Fibroblast of mammary gland (primary cell): ENCODE measurements around the gene CRKL.
"Not testable (repeated sequence)": the region's sequence is repeated elsewhere in the genome, so short reads cannot be mapped to it uniquely, and the experiment has no call there.

Source experiments
- DNase-seq: peaks from one replicate; pipeline ENCODE4 v3.0.0-alpha.2; 2010; ENCODE audit warnings: low read depth
- H3K4me3 ChIP-seq: 2 replicates; pipeline ENCODE4 v1.5.1; 2011; ENCODE audit warnings: low read depth, mild to moderate bottlenecking, low read length, moderate library complexity; ENCODE audit not compliant: control insufficient read depth
- TF ChIP-seq, protein P1 (sequence below): conservative IDR thresholded peaks from 2 replicates; pipeline ENCODE4 v1.5.1; 2011; ENCODE audit warnings: low read depth, low read length, inconsistent platforms; ENCODE audit not compliant: control insufficient read depth, insufficient read depth

Gene CRKL

DNA sequence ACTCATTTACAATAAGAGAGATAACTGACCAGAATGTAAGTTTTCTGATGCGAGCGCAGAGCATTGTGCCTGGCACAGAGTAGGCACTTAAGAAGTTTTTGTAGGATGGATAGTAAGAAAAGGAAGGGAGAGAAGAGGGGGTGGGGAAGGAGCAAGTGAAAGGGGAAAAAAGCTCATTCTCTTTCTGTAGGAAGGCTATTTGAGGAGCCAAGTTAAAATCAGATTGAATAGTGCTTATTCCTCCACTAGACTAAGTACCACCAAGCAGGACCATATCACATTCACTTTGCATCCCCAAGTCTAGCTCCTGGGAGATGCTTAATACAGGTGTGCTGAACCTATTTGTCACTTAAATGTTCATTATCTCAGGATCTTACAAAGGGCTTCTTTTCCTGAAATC lies 14.1 kb upstream of the CRKL start:
- TF ChIP-seq, protein P1, sequence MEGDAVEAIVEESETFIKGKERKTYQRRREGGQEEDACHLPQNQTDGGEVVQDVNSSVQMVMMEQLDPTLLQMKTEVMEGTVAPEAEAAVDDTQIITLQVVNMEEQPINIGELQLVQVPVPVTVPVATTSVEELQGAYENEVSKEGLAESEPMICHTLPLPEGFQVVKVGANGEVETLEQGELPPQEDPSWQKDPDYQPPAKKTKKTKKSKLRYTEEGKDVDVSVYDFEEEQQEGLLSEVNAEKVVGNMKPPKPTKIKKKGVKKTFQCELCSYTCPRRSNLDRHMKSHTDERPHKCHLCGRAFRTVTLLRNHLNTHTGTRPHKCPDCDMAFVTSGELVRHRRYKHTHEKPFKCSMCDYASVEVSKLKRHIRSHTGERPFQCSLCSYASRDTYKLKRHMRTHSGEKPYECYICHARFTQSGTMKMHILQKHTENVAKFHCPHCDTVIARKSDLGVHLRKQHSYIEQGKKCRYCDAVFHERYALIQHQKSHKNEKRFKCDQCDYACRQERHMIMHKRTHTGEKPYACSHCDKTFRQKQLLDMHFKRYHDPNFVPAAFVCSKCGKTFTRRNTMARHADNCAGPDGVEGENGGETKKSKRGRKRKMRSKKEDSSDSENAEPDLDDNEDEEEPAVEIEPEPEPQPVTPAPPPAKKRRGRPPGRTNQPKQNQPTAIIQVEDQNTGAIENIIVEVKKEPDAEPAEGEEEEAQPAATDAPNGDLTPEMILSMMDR = no peak
- H3K4me3 ChIP-seq = no peak overlapping the region
- DNase-seq = no peak

DNA sequence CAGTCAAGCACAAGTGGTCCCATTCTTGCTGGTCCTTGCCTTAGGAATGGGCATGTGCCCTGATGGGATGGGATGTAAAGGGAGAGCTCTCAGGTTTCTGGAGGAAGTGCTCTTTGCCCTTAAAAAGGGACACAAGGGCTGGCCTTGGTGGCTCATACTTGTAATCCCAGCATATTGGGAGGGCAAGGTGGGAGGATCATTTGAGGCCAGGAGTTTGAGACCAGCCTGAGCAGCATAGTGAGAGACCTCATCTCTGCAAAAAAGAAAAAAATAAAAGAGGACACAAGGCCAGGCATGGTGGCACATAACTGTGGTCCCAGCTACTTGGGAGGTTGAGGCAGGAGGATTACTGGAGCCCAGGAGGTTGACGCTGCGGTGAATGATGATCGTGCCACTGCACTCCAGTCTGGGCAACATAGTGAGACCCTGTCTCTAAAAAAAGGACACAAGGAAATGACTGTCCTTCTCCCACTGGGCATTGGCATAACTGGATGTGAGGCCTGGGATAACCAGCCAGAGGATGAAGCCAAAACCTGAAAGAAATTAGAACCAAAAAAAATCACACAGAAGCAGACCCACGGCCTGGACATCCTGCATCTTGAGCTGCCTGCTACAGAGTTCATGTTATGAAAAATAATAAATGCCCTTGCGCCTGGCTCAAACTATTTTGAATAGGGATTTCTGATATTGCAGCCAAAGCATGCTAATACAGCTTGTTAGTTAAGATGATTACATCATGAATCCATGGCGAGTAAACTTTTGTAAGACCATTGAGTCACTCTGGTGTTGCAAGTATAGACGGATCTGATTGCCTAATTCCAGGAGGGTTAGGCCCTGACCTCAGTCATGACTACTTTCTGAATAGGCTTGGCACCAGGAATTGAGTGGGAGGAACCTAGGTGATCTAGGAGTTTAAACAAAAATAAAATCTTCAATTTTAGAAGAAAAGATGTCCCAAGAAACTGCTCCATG lies 12.9 kb upstream of the CRKL start:
- no peak overlapping the region for H3K4me3 ChIP-seq
- peak; percentile 99 for DNase-seq
- TF ChIP-seq, protein P1 = no peak

DNA sequence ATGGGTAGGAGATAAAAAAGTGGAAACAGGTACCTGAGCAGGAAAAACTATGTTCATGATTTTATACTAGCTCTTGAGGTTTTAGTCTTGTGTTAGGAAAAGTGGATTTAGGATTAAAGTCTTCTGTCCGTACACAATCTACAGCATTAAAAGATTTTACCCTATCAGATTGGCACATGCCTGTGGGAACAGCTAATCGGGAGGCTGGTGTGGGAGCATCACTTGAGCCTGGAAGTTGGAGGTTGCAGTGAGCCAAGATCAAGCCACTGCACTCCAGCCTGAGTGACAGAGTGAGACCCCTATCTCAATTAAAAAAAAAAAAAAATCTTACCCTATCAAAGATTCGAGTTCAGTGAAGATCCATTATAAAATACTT lies 12.2 kb upstream of the CRKL start:
- no peak overlapping the region for H3K4me3 ChIP-seq
- TF ChIP-seq, protein P1 = no peak
- DNase-seq = no peak

DNA sequence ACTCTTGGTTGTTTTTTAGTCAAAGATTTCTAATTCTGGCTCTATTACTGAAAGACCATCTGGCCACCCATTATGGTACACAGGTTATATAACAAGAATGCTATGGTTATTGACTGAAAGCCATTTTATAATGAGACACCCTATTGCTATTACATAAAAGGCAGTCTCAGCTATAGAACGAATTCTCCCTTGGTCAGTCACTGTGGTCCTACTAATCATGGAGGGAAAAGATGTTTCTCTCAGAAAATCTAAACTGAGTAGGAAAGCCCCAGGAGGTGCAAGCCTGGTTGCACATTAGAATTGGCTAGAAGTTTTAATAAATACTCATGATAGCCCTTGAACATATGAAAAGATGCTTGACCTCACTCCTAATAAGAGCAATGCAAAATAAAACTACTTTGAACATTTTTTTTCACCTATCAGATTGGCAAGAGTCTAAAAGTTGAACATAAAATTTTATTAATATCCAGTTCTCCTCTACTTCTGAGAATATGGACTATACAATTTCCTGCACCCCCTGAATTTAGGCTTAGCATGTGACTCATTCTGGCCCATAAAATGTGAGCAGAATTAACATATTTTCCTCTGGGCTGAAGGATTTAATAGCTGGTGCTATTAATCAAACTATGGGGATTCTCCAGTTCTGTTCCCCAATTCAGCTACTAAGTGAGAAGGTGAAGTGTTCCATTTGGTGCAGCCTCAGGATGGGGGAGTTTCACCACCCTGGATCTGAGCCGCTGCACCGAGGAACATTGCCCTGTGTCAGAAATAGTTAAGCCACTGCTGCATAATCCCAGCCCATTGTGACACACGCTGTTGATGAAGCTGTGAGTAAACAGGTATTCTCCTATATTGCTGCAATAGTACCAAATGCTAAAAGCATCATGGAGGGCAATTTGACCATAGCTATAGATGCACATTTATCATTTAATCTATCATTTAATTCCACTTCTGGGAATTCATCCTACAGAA lies 11.5 kb upstream of the CRKL start:
- TF ChIP-seq, protein P1 = no peak
- no peak overlapping the region for H3K4me3 ChIP-seq
- DNase-seq = peak; percentile 40

DNA sequence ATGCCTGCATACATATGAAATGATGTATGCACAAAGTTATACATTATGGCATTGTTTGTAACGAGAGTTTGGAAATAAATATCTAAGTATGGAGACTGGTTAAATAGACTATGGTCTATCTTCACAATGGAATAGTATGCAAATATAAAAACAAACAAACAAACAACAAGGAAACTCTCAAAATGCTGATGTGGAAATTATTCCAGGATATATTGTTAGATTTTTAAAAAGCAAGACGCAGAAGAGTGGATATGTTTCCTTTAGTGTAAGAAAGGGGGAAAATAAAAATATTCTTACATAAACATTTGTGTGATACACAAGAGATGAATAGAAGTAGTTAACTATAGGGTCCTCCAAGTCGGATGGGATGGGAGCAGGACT lies 10.8 kb upstream of the CRKL start:
- H3K4me3 ChIP-seq = no peak overlapping the region
- TF ChIP-seq, protein P1 = no peak
- no peak for DNase-seq

DNA sequence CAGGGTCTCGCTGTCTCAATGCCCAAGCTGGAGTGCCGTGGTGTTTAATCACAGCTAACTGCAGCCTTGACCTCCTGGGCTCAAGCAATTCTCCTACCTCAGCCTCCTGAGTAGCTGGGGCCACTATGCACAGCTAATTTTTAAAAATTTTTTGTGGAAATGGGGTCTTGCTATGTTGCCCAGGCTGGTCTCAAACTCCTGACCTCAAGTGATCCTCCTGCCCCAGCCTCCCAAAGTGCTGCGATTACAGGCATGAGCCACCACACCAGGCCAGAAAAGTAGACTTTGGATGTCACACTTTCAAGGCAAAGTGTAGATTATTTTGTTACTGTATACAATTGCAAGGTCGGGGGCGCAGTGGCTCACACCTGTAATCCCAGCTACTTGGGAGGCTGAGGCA lies 8.5 kb upstream of the CRKL start:
- H3K4me3 ChIP-seq, DNase-seq: not testable (repeated sequence)
